H1 (cell line): ENCODE data around the gene LEMD1. TPM values are rescaled to one million over a fixed set of nuclear protein-coding genes. Genes with fewer than 3 reads are reported as not detected.

Source experiments
- CHD7 ChIP-seq: fragments of 300-600 bp; sonication (generic); IDR thresholded peaks from 2 replicates; pipeline ENCODE4 v1.7.1; 2012; ENCODE audit warnings: low read length, moderate library complexity, mild to moderate bottlenecking, inconsistent platforms; ENCODE audit not compliant: insufficient replicate concordance
- CREB1 ChIP-seq: IDR thresholded peaks from 2 replicates; pipeline ENCODE4 v1.6.1; 2012; ENCODE audit warnings: inconsistent platforms
- E2F6 ChIP-seq: IDR thresholded peaks from 2 replicates; pipeline ENCODE4 v1.6.1; 2012; ENCODE audit warnings: inconsistent platforms
- MAX ChIP-seq: IDR thresholded peaks from 2 replicates; pipeline ENCODE4 v1.6.1; 2012; ENCODE audit warnings: inconsistent platforms
- NRF1 ChIP-seq: IDR thresholded peaks from 2 replicates; pipeline ENCODE4 v1.6.1; 2011; ENCODE audit warnings: mild to moderate bottlenecking, low read depth, low read length, improper control_type of control experiment
- SIN3A ChIP-seq, 2 experiments: IDR thresholded peaks in 1 of 2; conservative IDR thresholded peaks in 1 of 2; 2 replicates each; pipeline ENCODE4 v1.6.1; 2011 to 2012; ENCODE audit warnings: low read length in 2 of 2, improper control_type of control experiment in 1 of 2, low read depth in 1 of 2, mild to moderate bottlenecking in 1 of 2
- SIRT6 ChIP-seq: IDR thresholded peaks from one replicate; pipeline ENCODE4 v1.7.1; 2012; ENCODE audit warnings: low read length, inconsistent platforms
- TAF7 ChIP-seq: optimal IDR thresholded peaks from 2 replicates; pipeline ENCODE3; 2011; ENCODE audit warnings: low read depth, mild to moderate bottlenecking, inconsistent platforms, low read length, moderate library complexity, borderline replicate concordance
- YY1 ChIP-seq: IDR thresholded peaks from 2 replicates; pipeline ENCODE4 v1.6.1; 2011; ENCODE audit warnings: low read depth, mild to moderate bottlenecking, low read length
- ZNF274 ChIP-seq: IDR thresholded peaks from 2 replicates; pipeline ENCODE4 v1.7.0; 2012; ENCODE audit warnings: low read length, borderline replicate concordance; ENCODE audit errors: extremely low read depth
- polyA plus RNA-seq, 7 experiments: library from polyadenylated mRNA; depleted of rRNA in 3 of 7; stranded (reverse) in 5 of 7; unstranded in 2 of 7; fragments of >200 nt in 5 of 7; fragments of 200-250 nt in 2 of 7; gene quantifications; 1 replicate in 5 of 7; 2 replicates in 1 of 7; 4 replicates in 1 of 7; pipeline versions ENCODE4 v1.2.1 to v1.2.3, GENCODE V29; 2011 to 2013; ENCODE audit warnings: missing spikeins in 2 of 7, mixed read lengths in 2 of 7
- total RNA-seq: library from RNA; stranded (reverse); fragmentation: NEBNext Ultra II Directional; extraction: Animal tissue kit (Norgen Biotek cat#: 25700); gene quantifications from 2 replicates; pipeline ENCODE4 v1.2.1, GENCODE V29; 2021

LEMD1 gene
- total and polyA plus RNA-seq, 2 of the 8 experiments (the other 6 are each of a cell fraction or from before 2014, with no cell fraction given): 10.0 to 10.5 TPM

- no peak for TF ChIP-seq MAX
- peak; percentile 57 for TF ChIP-seq NRF1
- no peak for TF ChIP-seq ZNF274
- TF ChIP-seq SIRT6: no peak
- no peak for TF ChIP-seq E2F6
- TF ChIP-seq YY1: no peak
- no peak for TF ChIP-seq CREB1
- no peak for TF ChIP-seq CHD7
- 0 out of 4 replicates have a peak, but pooled peaks of 1 of the 2 experiments have one; percentile 37 for TF ChIP-seq SIN3A (conservative IDR thresholded peaks at IDR 0.05 in 1 of 2, IDR thresholded peaks at IDR 0.05 in 1 of 2; ENCODE audit: low read depth in 1 of 2, low read length in 2 of 2)
- TF ChIP-seq TAF7: no peak
Measured at GRCh38 chr1:205430696-205431305, 8.9 kb upstream of the LEMD1 start (continued).
